Measurements from ENCODE around the gene GNAT1.

The GNAT1 gene

DNA sequence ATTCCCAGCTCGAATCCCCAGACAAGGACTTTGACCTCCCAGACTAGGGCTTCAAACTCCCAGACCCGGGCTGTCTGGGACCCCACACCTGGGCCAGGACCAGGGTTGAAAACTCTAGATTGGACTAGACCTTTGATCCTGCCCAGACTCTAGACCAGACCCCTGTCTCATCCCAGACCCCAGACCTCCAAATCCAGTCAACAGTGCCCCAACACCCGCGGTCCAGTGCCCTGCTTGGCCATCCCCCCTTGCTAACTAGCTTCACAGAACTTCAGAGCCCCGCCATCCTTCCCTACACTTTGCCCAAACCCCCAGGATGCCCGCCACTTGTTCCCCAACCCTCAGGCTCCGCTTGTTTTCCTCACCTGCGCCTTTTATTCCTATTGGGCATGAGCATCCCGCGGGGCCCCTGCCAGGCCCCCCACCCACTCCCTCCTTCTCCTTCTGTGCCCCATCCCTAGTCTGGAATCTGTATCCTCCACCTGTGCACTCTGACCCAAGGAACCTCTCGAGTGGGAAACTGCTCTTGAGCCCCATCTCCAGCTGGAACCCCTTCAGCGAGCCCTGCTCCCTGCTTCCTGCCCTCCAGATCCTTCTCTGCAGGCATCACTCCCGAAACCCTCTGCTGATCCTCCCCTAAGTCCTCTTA, 45.2 kb downstream of the GNAT1 start:
- TF ChIP-seq, protein P1, sequence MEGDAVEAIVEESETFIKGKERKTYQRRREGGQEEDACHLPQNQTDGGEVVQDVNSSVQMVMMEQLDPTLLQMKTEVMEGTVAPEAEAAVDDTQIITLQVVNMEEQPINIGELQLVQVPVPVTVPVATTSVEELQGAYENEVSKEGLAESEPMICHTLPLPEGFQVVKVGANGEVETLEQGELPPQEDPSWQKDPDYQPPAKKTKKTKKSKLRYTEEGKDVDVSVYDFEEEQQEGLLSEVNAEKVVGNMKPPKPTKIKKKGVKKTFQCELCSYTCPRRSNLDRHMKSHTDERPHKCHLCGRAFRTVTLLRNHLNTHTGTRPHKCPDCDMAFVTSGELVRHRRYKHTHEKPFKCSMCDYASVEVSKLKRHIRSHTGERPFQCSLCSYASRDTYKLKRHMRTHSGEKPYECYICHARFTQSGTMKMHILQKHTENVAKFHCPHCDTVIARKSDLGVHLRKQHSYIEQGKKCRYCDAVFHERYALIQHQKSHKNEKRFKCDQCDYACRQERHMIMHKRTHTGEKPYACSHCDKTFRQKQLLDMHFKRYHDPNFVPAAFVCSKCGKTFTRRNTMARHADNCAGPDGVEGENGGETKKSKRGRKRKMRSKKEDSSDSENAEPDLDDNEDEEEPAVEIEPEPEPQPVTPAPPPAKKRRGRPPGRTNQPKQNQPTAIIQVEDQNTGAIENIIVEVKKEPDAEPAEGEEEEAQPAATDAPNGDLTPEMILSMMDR (IDR thresholded peaks at IDR 0.05; ENCODE audit: borderline replicate concordance, insufficient read depth, low read depth, low read length), result no peak
- H3K4me3 ChIP-seq (ENCODE audit: low read depth, low read length), result peak overlapping the region; percentile 89

DNA sequence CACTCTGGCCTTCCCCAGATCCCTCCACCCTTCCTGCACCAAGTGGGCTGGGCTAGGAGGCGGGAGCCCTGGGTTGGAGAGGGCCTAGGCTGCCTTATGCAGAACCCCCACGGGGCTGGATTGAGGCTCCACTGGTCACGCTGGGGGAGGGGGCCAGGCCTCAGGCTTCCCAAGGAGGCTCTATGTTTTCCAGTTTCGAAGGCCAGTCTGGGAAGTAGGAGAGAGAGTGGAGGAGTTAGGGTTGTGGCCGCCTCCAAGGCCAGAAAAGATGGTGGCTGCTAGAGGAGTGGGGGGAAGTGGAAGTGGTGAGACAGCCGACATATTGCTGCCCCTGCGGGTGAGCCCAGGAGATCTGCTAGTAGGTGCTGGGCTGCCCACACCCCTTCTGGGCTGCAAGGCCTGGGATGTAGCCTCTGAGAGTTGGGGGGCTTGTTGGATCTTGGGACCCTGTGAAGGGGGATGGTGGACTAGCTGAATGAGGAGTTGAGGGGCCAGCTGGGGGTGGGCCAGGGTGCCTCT, 45.8 kb downstream of the GNAT1 start:
- TF ChIP-seq, protein P1 (IDR thresholded peaks at IDR 0.05; ENCODE audit: borderline replicate concordance, insufficient read depth, low read depth, low read length), result no peak
- H3K4me3 ChIP-seq (ENCODE audit: low read depth, low read length), result peak overlapping the region; percentile 89

DNA sequence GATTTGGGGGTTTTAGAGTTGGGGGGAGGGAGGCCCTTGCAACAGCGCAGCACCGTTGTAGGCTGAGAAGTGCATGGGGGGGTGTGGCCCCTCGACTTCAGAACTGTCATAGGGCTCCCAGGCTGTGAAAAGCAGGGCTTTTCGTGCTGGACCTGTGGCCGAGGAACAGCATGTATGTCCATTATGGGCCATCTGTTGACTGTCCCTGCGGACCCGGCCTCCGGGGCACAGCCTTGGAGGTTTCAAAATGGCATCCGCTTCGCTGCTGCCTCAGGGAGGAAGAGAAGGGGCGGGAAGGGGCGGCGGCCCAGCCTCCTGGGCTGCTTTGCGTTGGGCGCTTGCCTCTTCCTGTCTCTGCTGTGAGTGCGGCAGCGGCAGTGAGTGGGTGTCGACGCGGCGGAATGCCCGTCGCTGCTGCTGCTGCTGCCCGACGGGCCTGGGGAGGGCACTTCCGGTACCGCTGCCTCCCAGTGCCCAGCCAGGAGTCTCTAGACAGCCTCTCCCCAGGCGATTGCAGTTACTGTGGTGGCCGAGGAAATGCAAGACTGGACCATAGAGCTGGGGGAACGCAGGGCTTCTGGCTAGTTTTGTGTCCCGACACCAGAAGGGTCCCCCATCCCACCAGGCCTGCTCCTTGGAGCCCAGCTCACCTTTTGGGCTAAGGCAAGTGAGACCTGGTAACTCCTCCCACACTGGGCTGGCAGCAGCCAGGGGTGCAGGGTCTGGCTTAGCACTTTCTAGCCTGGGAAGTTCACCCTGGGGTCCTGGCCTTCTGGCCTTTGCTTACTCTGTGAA, 46.5 kb downstream of the GNAT1 start:
- peak overlapping the region; percentile 89 for H3K4me3 ChIP-seq (ENCODE audit: low read depth, low read length)
- TF ChIP-seq, protein P1 (IDR thresholded peaks at IDR 0.05; ENCODE audit: borderline replicate concordance, insufficient read depth, low read depth, low read length), result no peak

DNA sequence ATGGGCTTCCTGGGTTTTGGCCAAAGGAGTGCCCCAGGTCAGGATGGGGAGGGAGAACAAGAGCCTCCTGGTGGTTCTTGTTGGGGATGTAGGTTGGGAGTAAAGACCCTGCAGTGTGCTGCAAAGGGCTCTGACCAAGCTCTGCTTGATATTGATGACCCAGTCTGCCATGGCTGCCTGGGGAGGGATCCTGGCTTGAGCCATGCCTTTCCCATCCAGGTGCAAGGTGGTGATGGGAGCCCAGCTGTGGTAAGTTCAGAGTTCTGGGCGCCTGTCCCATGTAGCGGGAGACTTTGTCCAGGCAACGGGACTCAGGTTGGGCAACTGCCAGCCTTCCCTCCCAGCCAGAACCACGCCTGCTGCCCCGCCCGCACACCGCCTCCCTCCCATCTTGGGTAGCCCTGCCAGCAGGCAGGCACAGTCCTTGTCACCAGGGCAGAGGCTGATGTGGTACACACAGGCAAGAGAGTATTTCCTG, 47.2 kb downstream of the GNAT1 start:
- H3K4me3 ChIP-seq (ENCODE audit: low read depth, low read length), result peak overlapping the region; percentile 89
- TF ChIP-seq, protein P1 (IDR thresholded peaks at IDR 0.05; ENCODE audit: borderline replicate concordance, insufficient read depth, low read depth, low read length), result no peak

DNA sequence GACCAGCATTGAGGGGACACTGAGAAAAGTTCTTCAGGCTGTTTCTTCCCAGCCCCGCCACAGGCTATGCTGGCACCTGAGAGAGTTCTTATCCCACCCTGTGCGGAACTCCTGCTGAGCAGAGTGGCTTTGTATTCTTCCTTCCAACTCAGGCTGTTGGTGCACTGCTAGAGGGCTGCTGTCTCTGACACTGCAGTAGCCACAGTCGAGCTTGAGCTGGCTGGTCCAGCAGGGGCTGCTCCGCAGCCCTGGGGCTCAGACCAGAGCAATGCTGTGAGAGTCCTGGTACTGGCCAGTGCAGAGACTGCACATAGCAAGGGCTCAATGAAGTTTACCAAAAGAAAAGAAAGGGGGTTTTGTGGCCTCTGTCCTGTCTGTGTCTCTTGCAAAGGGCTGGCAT, 48.2 kb downstream of the GNAT1 start:
- TF ChIP-seq, protein P1 (IDR thresholded peaks at IDR 0.05; ENCODE audit: borderline replicate concordance, insufficient read depth, low read depth, low read length), result no peak
- H3K4me3 ChIP-seq (ENCODE audit: low read depth, low read length), result no peak overlapping the region

DNA sequence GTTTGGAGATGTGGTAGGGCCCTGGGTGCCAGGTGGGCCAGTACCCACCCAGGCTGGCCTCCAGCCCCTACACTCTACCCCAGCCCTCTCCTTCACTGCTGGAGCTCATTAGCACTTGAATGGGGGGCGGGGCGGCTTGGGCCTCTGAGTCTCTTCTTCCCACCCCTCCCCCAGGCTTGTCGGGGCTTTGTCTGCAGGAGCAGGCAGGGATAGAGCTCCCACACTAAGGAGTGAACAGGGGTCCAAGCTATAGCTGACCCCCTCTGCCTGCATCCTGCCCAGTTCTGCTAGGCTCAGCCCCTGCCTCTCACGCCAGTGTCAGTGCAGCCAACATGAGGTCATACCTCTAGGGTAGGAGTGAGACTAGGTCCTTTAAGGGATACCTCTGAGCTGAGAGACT, 49.8 kb downstream of the GNAT1 start:
- H3K4me3 ChIP-seq (ENCODE audit: low read depth, low read length), result no peak overlapping the region
- TF ChIP-seq, protein P1 (IDR thresholded peaks at IDR 0.05; ENCODE audit: borderline replicate concordance, insufficient read depth, low read depth, low read length), result no peak

Measured in GM12875 (cell line).